Measurements from ENCODE around the gene TTC27. TPM values are rescaled to one million over a fixed set of nuclear protein-coding genes. Genes with fewer than 3 reads are reported as not detected.

TTC27 gene
- total and polyA plus RNA-seq, 2 of the 13 experiments (the other 11 are each of a cell fraction or from before 2014, with no cell fraction given), result 26.7 to 44.7 TPM

- H3K27ac ChIP-seq (ENCODE audit: extremely low read length, insufficient read depth, low read length), result no peak overlapping the region
- in situ Hi-C loops (cut with HindIII; ENCODE audit: extremely low pct_ligation_motif_present, low pct_unique_long_range_greater_than_20kb), result no loop called here
- no peak overlapping the region for H3K4me3 ChIP-seq (replicated peaks in 1 of 3; ENCODE audit: insufficient read depth in 1 of 3, low read depth in 2 of 3, low read length in 3 of 3)
- WGBS (ENCODE audit: low lambda C conversion rate), result over 99% methylated on average over 3 of the region's 3 CpGs
- ATAC-seq (no peak), DNase-seq (ENCODE audit: low spot score) (no peak), FAIRE-seq (no peak)
- BruUV-seq (replicated peaks), result no TSS peak
- no peak overlapping the region for H3K4me2 ChIP-seq (ENCODE audit: low read depth, low read length)
- no peaks in the 10 kb centered on the region for H3K9me3 ChIP-seq (ENCODE audit: low read length)
- H3K4me1 ChIP-seq (ENCODE audit: insufficient read depth, low read length), result peaks cover 13% of the 10 kb centered on the region
- H4K20me1 ChIP-seq (ENCODE audit: insufficient read depth, low read length), result no peaks in the 10 kb centered on the region
- H3K36me3 ChIP-seq (replicated peaks in 1 of 2; ENCODE audit: control insufficient read depth in 1 of 2, insufficient read depth in 2 of 2, low read length in 2 of 2), result peaks cover 0 to 3% of the 10 kb centered on the region in 2 experiments; a peak in 1 of 5 replicates
- intact Hi-C loops (cut with micrococcal nuclease; ENCODE audit: unreplicated experiment), result no loop called here
- CTCF ChIA-PET (ENCODE audit: low intra/inter-chr PET ratio, low total read pairs), result no interaction called here
- POLR2A ChIA-PET, result no interaction called here
- no peak overlapping the region for H2AFZ ChIP-seq (ENCODE audit: low read length)
- no peak overlapping the region for H3K9ac ChIP-seq (ENCODE audit: insufficient read depth, low read depth, low read length)
- no peaks in the 10 kb centered on the region for H3K79me2 ChIP-seq (ENCODE audit: insufficient read depth, low read length)
- no peak for TF ChIP-seq ZNF776 (CRISPR knock-in tag; IDR thresholded peaks at IDR 0.05)
- no peak for TF ChIP-seq ZNF335 (CRISPR knock-in tag; IDR thresholded peaks at IDR 0.05)
- TF ChIP-seq ARID3A (IDR thresholded peaks at IDR 0.05; ENCODE audit: low read depth, low read length), result no peak
- no peak for TF ChIP-seq HOXA5 (CRISPR knock-in tag; IDR thresholded peaks at IDR 0.05)
- TF ChIP-seq GATAD1 (CRISPR knock-in tag; IDR thresholded peaks at IDR 0.05), result no peak
- no peak for TF ChIP-seq SOX6 (IDR thresholded peaks at IDR 0.05)
- no peak for TF ChIP-seq SOX6 (CRISPR knock-in tag; IDR thresholded peaks at IDR 0.05)
- no peak for TF ChIP-seq RBAK (CRISPR knock-in tag; IDR thresholded peaks at IDR 0.05)
- TF ChIP-seq CEBPG (CRISPR knock-in tag; IDR thresholded peaks at IDR 0.05), result no peak
- TF ChIP-seq PRDM10 (CRISPR knock-in tag; IDR thresholded peaks at IDR 0.05; ENCODE audit: low read depth), result no peak
- TF ChIP-seq HDAC1 (CRISPR knock-in tag; IDR thresholded peaks at IDR 0.05), result no peak
- H3K27me3 ChIP-seq (ENCODE audit: control insufficient read depth in 1 of 2, insufficient read depth in 2 of 2, low read length in 2 of 2), result no peaks in the 10 kb centered on the region
Observed at GRCh38 chr2:32801741-32802140, 173.9 kb downstream of the TTC27 start.

All from HepG2 (cell line).